HepG2 (cell line): Measurements from ENCODE around the gene ARHGAP30. TPM values are rescaled to one million over a fixed set of nuclear protein-coding genes. Genes with fewer than 3 reads are reported as not detected.

Experiments
- FOXO1 ChIP-seq: sonication (generic); formaldehyde crosslinking; IDR thresholded peaks from 2 replicates; pipeline ENCODE4 v1.4.0; 2020; ENCODE audit warnings: missing genetic modification reagents
- NFKB2 ChIP-seq: sonication (generic); formaldehyde crosslinking; IDR thresholded peaks from 2 replicates; pipeline ENCODE4 v1.4.0; 2020; ENCODE audit warnings: missing genetic modification reagents, borderline replicate concordance
- SAFB2 ChIP-seq: sonication (generic); formaldehyde crosslinking; IDR thresholded peaks from 2 replicates; pipeline ENCODE4 v1.5.1; 2020; ENCODE audit warnings: missing genetic modification reagents, low read depth, mild to moderate bottlenecking, borderline replicate concordance
- SAP130 ChIP-seq: IDR thresholded peaks from 2 replicates; pipeline ENCODE4 v1.6.1; 2016; ENCODE audit warnings: low read depth
- polyA plus RNA-seq, 8 experiments: library from polyadenylated mRNA; depleted of rRNA in 3 of 8; stranded (reverse) in 7 of 8; unstranded in 1 of 8; fragments of >200 nt; fragmentation: Illumina TruSeq in 4 of 8; extraction: Trizol in 4 of 8; gene quantifications; 2 replicates each; pipeline versions ENCODE4 v1.2.1 to v1.2.3, GENCODE V29; 2011 to 2016; ENCODE audit warnings: low read depth in 4 of 8, missing spikeins in 1 of 8, mixed read lengths in 1 of 8; ENCODE audit not compliant: insufficient read depth in 1 of 8
- total RNA-seq, 5 experiments: library from RNA; depleted of rRNA; stranded (reverse); fragments of >200 nt; fragmentation: Illumina TruSeq; extraction: Trizol; gene quantifications; 2 replicates each; pipeline ENCODE4 v1.2.3, GENCODE V29; 2016; ENCODE audit warnings: low read depth in 1 of 5
- TF ChIP-seq, protein P1 (sequence below): sonication (generic); formaldehyde crosslinking; conservative IDR thresholded peaks from 2 replicates; pipeline ENCODE4 v1.8.0; 2022; ENCODE audit warnings: mild to moderate bottlenecking, moderate library complexity, missing genetic modification reagents
- TF ChIP-seq, protein P2 (sequence below): sonication (generic); formaldehyde crosslinking; IDR thresholded peaks from 2 replicates; pipeline ENCODE4 v1.5.0; 2020; ENCODE audit warnings: mild to moderate bottlenecking, missing genetic modification reagents, borderline replicate concordance
- TF ChIP-seq, protein P3 (sequence below): sonication (generic); formaldehyde crosslinking; IDR thresholded peaks from 2 replicates; pipeline ENCODE4 v1.5.0; 2020; ENCODE audit warnings: mild to moderate bottlenecking, missing genetic modification reagents, borderline replicate concordance

ARHGAP30 gene
- total and polyA plus RNA-seq, 2 of the 13 experiments (the other 11 are each of a cell fraction or from before 2014, with no cell fraction given): 0.13 to 0.20 TPM

- TF ChIP-seq, protein P1, sequence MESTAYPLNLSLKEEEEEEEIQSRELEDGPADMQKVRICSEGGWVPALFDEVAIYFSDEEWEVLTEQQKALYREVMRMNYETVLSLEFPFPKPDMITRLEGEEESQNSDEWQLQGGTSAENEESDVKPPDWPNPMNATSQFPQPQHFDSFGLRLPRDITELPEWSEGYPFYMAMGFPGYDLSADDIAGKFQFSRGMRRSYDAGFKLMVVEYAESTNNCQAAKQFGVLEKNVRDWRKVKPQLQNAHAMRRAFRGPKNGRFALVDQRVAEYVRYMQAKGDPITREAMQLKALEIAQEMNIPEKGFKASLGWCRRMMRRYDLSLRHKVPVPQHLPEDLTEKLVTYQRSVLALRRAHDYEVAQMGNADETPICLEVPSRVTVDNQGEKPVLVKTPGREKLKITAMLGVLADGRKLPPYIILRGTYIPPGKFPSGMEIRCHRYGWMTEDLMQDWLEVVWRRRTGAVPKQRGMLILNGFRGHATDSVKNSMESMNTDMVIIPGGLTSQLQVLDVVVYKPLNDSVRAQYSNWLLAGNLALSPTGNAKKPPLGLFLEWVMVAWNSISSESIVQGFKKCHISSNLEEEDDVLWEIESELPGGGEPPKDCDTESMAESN: no peak
- TF ChIP-seq FOXO1 (CRISPR knock-in tag) (no peak), NFKB2 (CRISPR knock-in tag) (no peak), SAP130 (CRISPR knock-in tag) (peak; percentile 32), SAFB2 (no peak)
- TF ChIP-seq, protein P2, sequence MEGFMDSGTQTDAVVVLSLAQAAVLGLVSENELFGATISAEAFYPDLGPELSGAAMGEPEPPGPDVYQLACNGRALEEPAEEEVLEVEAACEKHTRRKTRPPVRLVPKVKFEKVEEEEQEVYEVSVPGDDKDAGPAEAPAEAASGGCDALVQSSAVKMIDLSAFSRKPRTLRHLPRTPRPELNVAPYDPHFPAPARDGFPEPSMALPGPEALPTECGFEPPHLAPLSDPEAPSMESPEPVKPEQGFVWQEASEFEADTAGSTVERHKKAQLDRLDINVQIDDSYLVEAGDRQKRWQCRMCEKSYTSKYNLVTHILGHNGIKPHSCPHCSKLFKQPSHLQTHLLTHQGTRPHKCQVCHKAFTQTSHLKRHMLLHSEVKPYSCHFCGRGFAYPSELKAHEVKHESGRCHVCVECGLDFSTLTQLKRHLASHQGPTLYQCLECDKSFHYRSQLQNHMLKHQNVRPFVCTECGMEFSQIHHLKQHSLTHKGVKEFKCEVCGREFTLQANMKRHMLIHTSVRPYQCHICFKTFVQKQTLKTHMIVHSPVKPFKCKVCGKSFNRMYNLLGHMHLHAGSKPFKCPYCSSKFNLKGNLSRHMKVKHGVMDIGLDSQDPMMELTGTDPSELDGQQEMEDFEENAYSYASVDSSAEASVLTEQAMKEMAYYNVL (CRISPR knock-in tag): no peak
- TF ChIP-seq, protein P3, sequence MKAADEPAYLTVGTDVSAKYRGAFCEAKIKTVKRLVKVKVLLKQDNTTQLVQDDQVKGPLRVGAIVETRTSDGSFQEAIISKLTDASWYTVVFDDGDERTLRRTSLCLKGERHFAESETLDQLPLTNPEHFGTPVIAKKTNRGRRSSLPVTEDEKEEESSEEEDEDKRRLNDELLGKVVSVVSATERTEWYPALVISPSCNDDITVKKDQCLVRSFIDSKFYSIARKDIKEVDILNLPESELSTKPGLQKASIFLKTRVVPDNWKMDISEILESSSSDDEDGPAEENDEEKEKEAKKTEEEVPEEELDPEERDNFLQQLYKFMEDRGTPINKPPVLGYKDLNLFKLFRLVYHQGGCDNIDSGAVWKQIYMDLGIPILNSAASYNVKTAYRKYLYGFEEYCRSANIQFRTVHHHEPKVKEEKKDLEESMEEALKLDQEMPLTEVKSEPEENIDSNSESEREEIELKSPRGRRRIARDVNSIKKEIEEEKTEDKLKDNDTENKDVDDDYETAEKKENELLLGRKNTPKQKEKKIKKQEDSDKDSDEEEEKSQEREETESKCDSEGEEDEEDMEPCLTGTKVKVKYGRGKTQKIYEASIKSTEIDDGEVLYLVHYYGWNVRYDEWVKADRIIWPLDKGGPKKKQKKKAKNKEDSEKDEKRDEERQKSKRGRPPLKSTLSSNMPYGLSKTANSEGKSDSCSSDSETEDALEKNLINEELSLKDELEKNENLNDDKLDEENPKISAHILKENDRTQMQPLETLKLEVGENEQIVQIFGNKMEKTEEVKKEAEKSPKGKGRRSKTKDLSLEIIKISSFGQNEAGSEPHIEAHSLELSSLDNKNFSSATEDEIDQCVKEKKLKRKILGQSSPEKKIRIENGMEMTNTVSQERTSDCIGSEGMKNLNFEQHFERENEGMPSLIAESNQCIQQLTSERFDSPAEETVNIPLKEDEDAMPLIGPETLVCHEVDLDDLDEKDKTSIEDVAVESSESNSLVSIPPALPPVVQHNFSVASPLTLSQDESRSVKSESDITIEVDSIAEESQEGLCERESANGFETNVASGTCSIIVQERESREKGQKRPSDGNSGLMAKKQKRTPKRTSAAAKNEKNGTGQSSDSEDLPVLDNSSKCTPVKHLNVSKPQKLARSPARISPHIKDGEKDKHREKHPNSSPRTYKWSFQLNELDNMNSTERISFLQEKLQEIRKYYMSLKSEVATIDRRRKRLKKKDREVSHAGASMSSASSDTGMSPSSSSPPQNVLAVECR (CRISPR knock-in tag): no peak
Observed at GRCh38 chr1:161071886-161072371, 2.2 kb upstream of the ARHGAP30 start (continued).
